ENCODE results near the gene WDR45. TPM values are rescaled to one million over a fixed set of nuclear protein-coding genes. Genes with fewer than 3 reads are reported as not detected.
A peak's percentile ranks its signal among the peaks of the same experiment; 100 is the strongest.

WDR45 gene
- total and polyA plus RNA-seq, 2 donors, result 27.3 to 103 TPM

GRCh38 chrX:49043220-49043986, 36.3 kb downstream of the WDR45 start, which contains the start of gene TFE3:
TSS of gene TFE3 (minus strand) at chrX:49043357. CDS start at chrX:49043226, 131 bp downstream.
- WGBS, result under 1% methylated on average over 66 of the region's 67 CpGs
- H3K9me3 ChIP-seq (ENCODE audit: control insufficient read depth in 2 of 2, insufficient read depth in 1 of 2, low read length in 1 of 2), result peaks cover 0 to 13% of the 10 kb centered on the region in 2 donors
- H3K4me1 ChIP-seq (ENCODE audit: control insufficient read depth in 2 of 2, insufficient read depth in 2 of 2, low read length in 2 of 2), result peaks cover 0 to 26% of the 10 kb centered on the region in 2 donors
- peak within 1 kb of the TSS; percentile 74 to 87 for H3K27ac ChIP-seq (ENCODE audit: low read depth in 1 of 2, low read length in 1 of 2)
- H3K4me3 ChIP-seq (ENCODE audit: low read length in 2 of 2), result peak within 1 kb of the TSS; percentile 53 to 68
- DNase-seq (ENCODE audit: low read depth in 6 of 9, low spot score in 9 of 9), result peak; percentile 79 to 96 (median 89)
- no peaks in the 10 kb centered on the region for H3K27me3 ChIP-seq (ENCODE audit: control insufficient read depth in 2 of 2, insufficient read depth in 1 of 2, low read length in 1 of 2)
- H3K36me3 ChIP-seq (ENCODE audit: control insufficient read depth in 2 of 2, insufficient read depth in 2 of 2, low read length in 1 of 2), result peaks cover 6 to 8% of the 10 kb centered on the region in 2 donors

- Histone ChIP-seq H3K4me3 (ENCODE audit: low read length in 2 of 2) (peak overlapping the region; percentile 53 to 68), H3K27ac (ENCODE audit: low read depth in 1 of 2, low read length in 1 of 2) (peak overlapping the region; percentile 74 to 87), H3K27me3 (ENCODE audit: control insufficient read depth in 2 of 2, insufficient read depth in 1 of 2, low read length in 1 of 2) (no peaks in the 10 kb centered on the region), H3K36me3 (ENCODE audit: control insufficient read depth in 2 of 2, insufficient read depth in 2 of 2, low read length in 1 of 2) (peaks cover 10 to 12% of the 10 kb centered on the region in 2 donors), H3K9me3 (ENCODE audit: control insufficient read depth in 2 of 2, insufficient read depth in 1 of 2, low read length in 1 of 2) (peaks cover 0 to 13% of the 10 kb centered on the region in 2 donors), H3K4me1 (ENCODE audit: control insufficient read depth in 2 of 2, insufficient read depth in 2 of 2, low read length in 2 of 2) (peaks cover 0 to 26% of the 10 kb centered on the region in 2 donors)
- no peak for DNase-seq (ENCODE audit: low read depth in 6 of 9, low spot score in 9 of 9)
- WGBS, result 2% methylated on average over 29 of the region's 29 CpGs
Observed at GRCh38 chrX:49042581-49043219, 37.0 kb downstream of the WDR45 start.

DNA sequence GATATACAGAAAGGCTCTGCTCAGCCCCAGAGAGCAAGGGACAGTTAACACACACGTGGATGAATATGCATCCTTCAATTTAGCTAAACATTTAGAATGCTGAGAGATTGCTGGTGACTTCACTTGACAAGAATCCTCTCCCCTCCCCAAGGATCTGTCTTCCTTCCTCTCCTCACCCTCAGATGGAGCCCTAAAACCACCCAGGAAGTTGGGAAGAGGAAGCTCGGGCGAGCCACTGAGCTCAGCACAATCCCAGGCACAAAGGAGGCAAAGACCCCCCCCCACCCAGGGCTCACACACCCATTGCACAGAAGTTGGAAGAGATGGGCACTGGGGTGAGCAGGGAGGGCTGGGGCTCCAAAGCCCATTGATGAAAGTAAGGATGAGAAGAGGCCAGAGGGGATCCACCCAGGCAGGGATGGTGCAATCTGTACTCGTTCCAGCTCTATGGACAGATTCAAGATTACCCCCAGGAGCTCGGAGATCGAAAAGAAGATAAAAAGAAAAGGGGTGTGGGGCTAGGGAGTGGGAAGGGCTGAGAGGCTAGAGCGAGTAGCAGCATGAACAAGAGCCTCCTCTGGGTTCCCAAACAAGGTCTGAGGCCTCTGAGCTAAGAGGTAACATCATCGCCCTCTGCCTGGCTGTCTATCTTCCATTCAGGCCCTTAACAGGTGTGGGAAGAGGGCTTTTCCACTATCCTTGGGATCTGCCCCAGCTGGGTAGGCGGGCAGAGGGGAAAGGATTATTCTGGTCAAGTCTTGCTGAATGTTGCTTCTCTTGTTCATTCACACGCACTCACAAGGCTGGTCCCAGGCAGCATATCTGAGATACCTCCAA, 37.7 kb downstream of the WDR45 start:
- Histone ChIP-seq H3K36me3 (ENCODE audit: control insufficient read depth in 2 of 2, insufficient read depth in 2 of 2, low read length in 1 of 2) (peaks cover 10 to 14% of the 10 kb centered on the region in 2 donors), H3K27ac (ENCODE audit: low read depth in 1 of 2, low read length in 1 of 2) (peak overlapping the region; percentile 18 to 74), H3K4me1 (ENCODE audit: control insufficient read depth in 2 of 2, insufficient read depth in 2 of 2, low read length in 2 of 2) (peaks cover 0 to 26% of the 10 kb centered on the region in 2 donors), H3K4me3 (ENCODE audit: low read length in 2 of 2) (peak overlapping the region; percentile 30 to 53), H3K9me3 (ENCODE audit: control insufficient read depth in 2 of 2, insufficient read depth in 1 of 2, low read length in 1 of 2) (peaks cover 0 to 13% of the 10 kb centered on the region in 2 donors), H3K27me3 (ENCODE audit: control insufficient read depth in 2 of 2, insufficient read depth in 1 of 2, low read length in 1 of 2) (no peaks in the 10 kb centered on the region)
- DNase-seq (ENCODE audit: low read depth in 6 of 9, low spot score in 9 of 9), result no peak
- WGBS, result 45% methylated on average over 10 of the region's 10 CpGs

GRCh38 chrX:49040376-49040955, 39.2 kb downstream of the WDR45 start:
- DNase-seq (ENCODE audit: low read depth in 6 of 9, low spot score in 9 of 9), result no peak
- H3K4me3 ChIP-seq (ENCODE audit: low read length in 2 of 2), result no peak overlapping the region
- 84% methylated on average over 7 of the region's 7 CpGs for WGBS
- peaks cover 0 to 13% of the 10 kb centered on the region in 2 donors for H3K9me3 ChIP-seq (ENCODE audit: control insufficient read depth in 2 of 2, insufficient read depth in 1 of 2, low read length in 1 of 2)
- peaks cover 10 to 14% of the 10 kb centered on the region in 2 donors for H3K36me3 ChIP-seq (ENCODE audit: control insufficient read depth in 2 of 2, insufficient read depth in 2 of 2, low read length in 1 of 2)
- H3K27me3 ChIP-seq (ENCODE audit: control insufficient read depth in 2 of 2, insufficient read depth in 1 of 2, low read length in 1 of 2), result no peaks in the 10 kb centered on the region
- peaks cover 0 to 26% of the 10 kb centered on the region in 2 donors for H3K4me1 ChIP-seq (ENCODE audit: control insufficient read depth in 2 of 2, insufficient read depth in 2 of 2, low read length in 2 of 2)
- peak overlapping the region; percentile 18 to 37 for H3K27ac ChIP-seq (ENCODE audit: low read depth in 1 of 2, low read length in 1 of 2)

DNA sequence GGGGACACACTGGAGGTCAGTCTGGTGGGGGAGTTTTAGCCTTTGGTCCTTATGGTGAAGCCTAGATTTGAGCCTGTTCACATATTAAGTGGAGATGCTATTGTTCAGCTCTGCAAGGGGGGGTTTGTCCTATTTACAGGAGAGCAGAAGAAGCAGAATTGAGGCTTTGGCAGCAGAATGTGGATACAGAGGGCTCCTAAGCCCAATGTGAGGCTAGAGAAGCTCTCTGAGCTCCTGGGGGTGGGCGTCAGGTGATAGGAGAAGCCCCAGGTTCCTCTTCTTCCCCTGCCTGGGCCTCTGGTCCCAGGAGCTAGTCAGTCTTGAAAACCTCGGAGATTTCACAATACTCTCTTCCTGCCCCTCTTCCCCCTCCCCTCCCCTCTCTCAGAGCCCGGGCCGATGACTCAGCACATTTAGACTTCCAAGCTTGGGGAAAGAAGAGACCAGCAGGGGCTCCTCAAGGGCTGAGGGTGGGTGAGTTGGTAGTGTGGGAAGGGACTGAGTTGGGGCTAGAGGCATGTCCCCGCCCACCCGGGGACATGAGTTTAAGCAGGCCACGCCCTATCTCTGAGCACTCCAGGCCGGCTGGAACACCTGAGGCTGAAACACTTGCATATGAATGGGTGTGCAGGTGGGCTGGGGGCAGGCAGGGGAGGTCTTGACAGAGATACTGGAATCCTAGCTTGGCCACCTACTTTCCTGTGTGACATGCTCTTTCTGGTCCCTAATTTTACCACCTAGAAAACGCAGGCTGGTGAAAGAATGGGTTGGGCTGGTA, 39.9 kb downstream of the WDR45 start:
- H3K27me3 ChIP-seq (ENCODE audit: control insufficient read depth in 2 of 2, insufficient read depth in 1 of 2, low read length in 1 of 2), result no peaks in the 10 kb centered on the region
- H3K9me3 ChIP-seq (ENCODE audit: control insufficient read depth in 2 of 2, insufficient read depth in 1 of 2, low read length in 1 of 2), result peaks cover 0 to 13% of the 10 kb centered on the region in 2 donors
- peaks cover 0 to 26% of the 10 kb centered on the region in 2 donors for H3K4me1 ChIP-seq (ENCODE audit: control insufficient read depth in 2 of 2, insufficient read depth in 2 of 2, low read length in 2 of 2)
- WGBS, result 10% methylated on average over 9 of the region's 9 CpGs
- DNase-seq (ENCODE audit: low read depth in 6 of 9, low spot score in 9 of 9), result peak in 4 of 9 donors; percentile 32 to 59 (median 34)
- H3K27ac ChIP-seq (ENCODE audit: low read depth in 1 of 2, low read length in 1 of 2), result peak overlapping the region; percentile 31 to 47
- H3K4me3 ChIP-seq (ENCODE audit: low read length in 2 of 2), result no peak overlapping the region
- H3K36me3 ChIP-seq (ENCODE audit: control insufficient read depth in 2 of 2, insufficient read depth in 2 of 2, low read length in 1 of 2), result peaks cover 10 to 14% of the 10 kb centered on the region in 2 donors

GRCh38 chrX:49037883-49038475, 41.7 kb downstream of the WDR45 start:
- Histone ChIP-seq H3K9me3 (ENCODE audit: control insufficient read depth in 2 of 2, insufficient read depth in 1 of 2, low read length in 1 of 2) (peaks cover 0 to 4% of the 10 kb centered on the region in 2 donors), H3K27ac (ENCODE audit: low read depth in 1 of 2, low read length in 1 of 2) (no peak overlapping the region), H3K27me3 (ENCODE audit: control insufficient read depth in 2 of 2, insufficient read depth in 1 of 2, low read length in 1 of 2) (no peaks in the 10 kb centered on the region), H3K4me1 (ENCODE audit: control insufficient read depth in 2 of 2, insufficient read depth in 2 of 2, low read length in 2 of 2) (peaks cover 0 to 20% of the 10 kb centered on the region in 2 donors), H3K36me3 (ENCODE audit: control insufficient read depth in 2 of 2, insufficient read depth in 2 of 2, low read length in 1 of 2) (peaks cover 10 to 28% of the 10 kb centered on the region in 2 donors), H3K4me3 (ENCODE audit: low read length in 2 of 2) (no peak overlapping the region)
- 99% methylated on average over 15 of the region's 15 CpGs for WGBS
- DNase-seq (ENCODE audit: low read depth in 6 of 9, low spot score in 9 of 9), result no peak

GRCh38 chrX:49030283-49030682, 49.4 kb downstream of the WDR45 start:
- WGBS, result 94% methylated on average over 6 of the region's 6 CpGs
- no peak for DNase-seq (ENCODE audit: low read depth in 6 of 9, low spot score in 9 of 9)
- peaks cover 0 to 19% of the 10 kb centered on the region in 2 donors for H3K36me3 ChIP-seq (ENCODE audit: control insufficient read depth in 2 of 2, insufficient read depth in 2 of 2, low read length in 1 of 2)

DNA sequence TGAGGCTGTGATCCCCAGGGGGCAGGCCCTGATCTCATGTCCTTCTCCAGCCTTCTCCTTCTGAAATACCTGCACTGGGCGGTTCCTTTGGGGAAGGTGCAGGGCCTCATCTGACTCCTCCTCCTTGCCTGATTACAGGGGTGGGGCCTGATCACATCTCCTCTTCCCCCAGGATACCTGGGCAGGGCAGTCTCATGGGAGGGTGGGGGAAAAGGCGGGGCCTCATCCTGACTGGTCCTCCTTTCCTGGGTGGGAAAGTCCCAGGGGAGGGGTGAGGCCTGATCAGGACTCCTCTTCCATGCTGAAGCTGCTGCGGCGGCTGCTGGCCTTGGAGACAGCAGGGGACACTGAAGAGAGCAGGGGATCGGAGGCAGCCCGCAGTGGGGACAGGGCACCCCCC, 49.8 kb downstream of the WDR45 start:
- Histone ChIP-seq H3K4me1 (ENCODE audit: control insufficient read depth in 2 of 2, insufficient read depth in 2 of 2, low read length in 2 of 2) (no peaks in the 10 kb centered on the region), H3K27me3 (ENCODE audit: control insufficient read depth in 2 of 2, insufficient read depth in 1 of 2, low read length in 1 of 2) (no peaks in the 10 kb centered on the region), H3K4me3 (ENCODE audit: low read length in 2 of 2) (no peak overlapping the region), H3K27ac (ENCODE audit: low read depth in 1 of 2, low read length in 1 of 2) (no peak overlapping the region), H3K9me3 (ENCODE audit: control insufficient read depth in 2 of 2, insufficient read depth in 1 of 2, low read length in 1 of 2) (no peaks in the 10 kb centered on the region), H3K36me3 (ENCODE audit: control insufficient read depth in 2 of 2, insufficient read depth in 2 of 2, low read length in 1 of 2) (peaks cover 0 to 19% of the 10 kb centered on the region in 2 donors)
- DNase-seq (ENCODE audit: low read depth in 6 of 9, low spot score in 9 of 9), result no peak
- 100% methylated on average over 6 of the region's 6 CpGs for WGBS

More at GRCh38 chrX:49030283-49030682, 49.4 kb downstream of the WDR45 start:
- no peaks in the 10 kb centered on the region for H3K9me3 ChIP-seq (ENCODE audit: control insufficient read depth in 2 of 2, insufficient read depth in 1 of 2, low read length in 1 of 2)
- H3K27ac ChIP-seq (ENCODE audit: low read depth in 1 of 2, low read length in 1 of 2), result no peak overlapping the region
- H3K4me3 ChIP-seq (ENCODE audit: low read length in 2 of 2), result no peak overlapping the region
- no peaks in the 10 kb centered on the region for H3K27me3 ChIP-seq (ENCODE audit: control insufficient read depth in 2 of 2, insufficient read depth in 1 of 2, low read length in 1 of 2)
- no peaks in the 10 kb centered on the region for H3K4me1 ChIP-seq (ENCODE audit: control insufficient read depth in 2 of 2, insufficient read depth in 2 of 2, low read length in 2 of 2)
